Measurements from ENCODE around the gene HADHA. TPM values are rescaled to one million over a fixed set of nuclear protein-coding genes. Genes with fewer than 3 reads are reported as not detected.

Gene HADHA
- total RNA-seq, 1 experiment from 2014 or later = 131 TPM

- Histone ChIP-seq H3K79me2 (ENCODE audit: low read length) (no peaks in the 10 kb centered on the region), H3K27ac (ENCODE audit: low read length) (no peak overlapping the region), H3F3A (ENCODE audit: low read length, unreplicated experiment) (no peaks in the 10 kb centered on the region), H4K20me1 (ENCODE audit: low read length) (no peaks in the 10 kb centered on the region), H3K9ac (ENCODE audit: low read length) (no peak overlapping the region), H3K27me3 (ENCODE audit: low read length) (no peaks in the 10 kb centered on the region), H3K4me3 (ENCODE audit: low read length) (no peak overlapping the region), H3K36me3 (ENCODE audit: low read depth, low read length) (no peaks in the 10 kb centered on the region), H3K9me2 (replicated peaks; ENCODE audit: low read length) (no peaks in the 10 kb centered on the region), H2AFZ (ENCODE audit: low read length) (no peak overlapping the region), H3K4me2 (ENCODE audit: low read length) (no peak overlapping the region), H3K9me3 (ENCODE audit: low read length) (no peaks in the 10 kb centered on the region), H3K4me1 (ENCODE audit: insufficient read depth, low read length) (no peaks in the 10 kb centered on the region)
- no peak for DNase-seq
- intact Hi-C loops (cut with micrococcal nuclease) = no loop called here
- CTCF ChIA-PET = no interaction called here
- POLR2A ChIA-PET (ENCODE audit: unreplicated experiment) = no interaction called here
- no peak for ATAC-seq
- no peak for TF ChIP-seq EZH2phosphoT487 (IDR thresholded peaks at IDR 0.05; ENCODE audit: borderline replicate concordance, low read length)
- TF ChIP-seq EZH2 (IDR thresholded peaks at IDR 0.05; ENCODE audit: low read length, unreplicated experiment) = no peak
- TF ChIP-seq CTCF (conservative IDR thresholded peaks at IDR 0.05; ENCODE audit: low read depth, low read length) = no peak
- no TSS peak for BruUV-seq (replicated peaks)
These were observed 81.5 kb downstream of the HADHA start for GRCh38 chr2:26162963-26163362.

- ChIA-PET POLR2A (ENCODE audit: unreplicated experiment) (no interaction called here), CTCF (no interaction called here)
- intact Hi-C loops (cut with micrococcal nuclease) = no loop called here
- Histone ChIP-seq H3K79me2 (ENCODE audit: low read length) (no peaks in the 10 kb centered on the region), H3K36me3 (ENCODE audit: low read depth, low read length) (no peaks in the 10 kb centered on the region), H3K9ac (ENCODE audit: low read length) (no peak overlapping the region), H3K4me2 (ENCODE audit: low read length) (no peak overlapping the region), H3K27me3 (ENCODE audit: low read length) (no peaks in the 10 kb centered on the region), H4K20me1 (ENCODE audit: low read length) (no peaks in the 10 kb centered on the region), H3K4me3 (ENCODE audit: low read length) (no peak overlapping the region), H3K27ac (ENCODE audit: low read length) (no peak overlapping the region), H3K4me1 (ENCODE audit: insufficient read depth, low read length) (no peaks in the 10 kb centered on the region), H3K9me2 (replicated peaks; ENCODE audit: low read length) (no peaks in the 10 kb centered on the region), H3F3A (ENCODE audit: low read length, unreplicated experiment) (no peaks in the 10 kb centered on the region), H2AFZ (ENCODE audit: low read length) (no peak overlapping the region), H3K9me3 (ENCODE audit: low read length) (no peaks in the 10 kb centered on the region)
- no peak for DNase-seq
- ATAC-seq = no peak
- BruUV-seq (replicated peaks) = no TSS peak
- TF ChIP-seq EZH2 (IDR thresholded peaks at IDR 0.05; ENCODE audit: low read length, unreplicated experiment) (no peak), EZH2phosphoT487 (IDR thresholded peaks at IDR 0.05; ENCODE audit: borderline replicate concordance, low read length) (no peak)
These were observed 82.5 kb downstream of the HADHA start for GRCh38 chr2:26161926-26162325.

GRCh38 chr2:26157580-26157979 lies 86.9 kb downstream of the HADHA start:
- ChIA-PET POLR2A (ENCODE audit: unreplicated experiment) (no interaction called here), CTCF (no interaction called here)
- Histone ChIP-seq H4K20me1 (ENCODE audit: low read length) (no peaks in the 10 kb centered on the region), H3K79me2 (ENCODE audit: low read length) (no peaks in the 10 kb centered on the region), H3K9me2 (replicated peaks; ENCODE audit: low read length) (no peaks in the 10 kb centered on the region), H3K4me2 (ENCODE audit: low read length) (no peak overlapping the region), H3K27ac (ENCODE audit: low read length) (no peak overlapping the region), H2AFZ (ENCODE audit: low read length) (no peak overlapping the region), H3K4me1 (ENCODE audit: insufficient read depth, low read length) (no peaks in the 10 kb centered on the region), H3F3A (ENCODE audit: low read length, unreplicated experiment) (no peaks in the 10 kb centered on the region), H3K27me3 (ENCODE audit: low read length) (no peaks in the 10 kb centered on the region), H3K36me3 (ENCODE audit: low read depth, low read length) (no peaks in the 10 kb centered on the region), H3K9me3 (ENCODE audit: low read length) (peaks cover 3% of the 10 kb centered on the region; the same call in 1 of the 2 replicates), H3K9ac (ENCODE audit: low read length) (no peak overlapping the region), H3K4me3 (ENCODE audit: low read length) (no peak overlapping the region)
- TF ChIP-seq EZH2 (IDR thresholded peaks at IDR 0.05; ENCODE audit: low read length, unreplicated experiment) (no peak), CTCF (conservative IDR thresholded peaks at IDR 0.05; ENCODE audit: low read depth, low read length) (no peak), EZH2phosphoT487 (IDR thresholded peaks at IDR 0.05; ENCODE audit: borderline replicate concordance, low read length) (no peak)
- DNase-seq (no peak), ATAC-seq (no peak)
- intact Hi-C loops (cut with micrococcal nuclease) = no loop called here
- BruUV-seq (replicated peaks) = no TSS peak
